Aorta (tissue), 5 donors: ENCODE results near the gene ITSN2. TPM values are rescaled to one million over a fixed set of nuclear protein-coding genes. Genes with fewer than 3 reads are reported as not detected.
A peak's percentile ranks its signal among the peaks of the same experiment; 100 is the strongest.
"Not testable (repeated sequence)": the region's sequence is repeated elsewhere in the genome, so short reads cannot be mapped to it uniquely, and the experiment has no call there.

Source experiments
- ATAC-seq: fragments of 200-7000 bp; cut with Tn5 transposase; one replicate; pipeline ENCODE4 v1.9.1; 2022; ENCODE audit warnings: moderate library complexity; ENCODE audit not compliant: low FRiP score
- DNase-seq, 2 donors: peaks; one replicate each; pipeline ENCODE4 v3.0.0-alpha.2; 2020
- H3K27ac ChIP-seq, 2 donors: one replicate each; pipeline ENCODE4 v1.5.1; 2013; ENCODE audit warnings: low read length in 2 of 2, mild to moderate bottlenecking in 2 of 2, moderate library complexity in 2 of 2, control low read depth in 1 of 2, inconsistent platforms in 1 of 2, low read depth in 1 of 2
- H3K27me3 ChIP-seq, 2 donors: one replicate each; pipeline ENCODE4 v1.6.1; 2013; ENCODE audit warnings: control low read depth in 1 of 2, low read length in 1 of 2, mild to moderate bottlenecking in 1 of 2, moderate library complexity in 1 of 2; ENCODE audit not compliant: insufficient read depth in 2 of 2, control insufficient read depth in 1 of 2
- H3K36me3 ChIP-seq, 2 donors: one replicate each; pipeline ENCODE4 v1.6.1; 2013; ENCODE audit warnings: control low read depth in 1 of 2, low read length in 1 of 2, mild to moderate bottlenecking in 1 of 2; ENCODE audit not compliant: insufficient read depth in 2 of 2, control insufficient read depth in 1 of 2
- H3K4me1 ChIP-seq, 2 donors: one replicate each; pipeline ENCODE4 v1.6.1; 2013; ENCODE audit warnings: low read length in 2 of 2, control low read depth in 1 of 2, mild to moderate bottlenecking in 1 of 2, moderate library complexity in 1 of 2; ENCODE audit not compliant: insufficient read depth in 2 of 2, control insufficient read depth in 1 of 2
- H3K4me3 ChIP-seq, 2 donors: one replicate each; pipeline ENCODE4 v1.5.1; 2013; ENCODE audit warnings: low read length in 2 of 2, control low read depth in 1 of 2, mild to moderate bottlenecking in 1 of 2
- H3K9me3 ChIP-seq: one replicate; pipeline ENCODE4 v1.6.1; 2013; ENCODE audit warnings: mild to moderate bottlenecking, low read length; ENCODE audit not compliant: control insufficient read depth
- WGBS, 2 donors: extraction: QIAGEN DNeasy Blood & Tissue Kit; methylation state at CpG; one replicate each; pipeline ENCODE4 v1.1.7; 2013; 5-methylcytosine and 5-hydroxymethylcytosine counted together
- intact Hi-C, 2 donors: fragments of 100-400 bp; cut with DNase I; formaldehyde crosslinking; loops; one replicate each; pipeline versions ENCODE4 v1.14.2 to v1.15.0; 2022
- polyA plus RNA-seq, 2 donors: library from polyadenylated mRNA; stranded (reverse); fragments of 200-250 nt; gene quantifications; one replicate each; pipeline ENCODE4 v1.2.3, GENCODE V29; 2013
- total RNA-seq, 2 donors: library from RNA; stranded (reverse); fragmentation: NEBNext Ultra II Directional; extraction: Animal tissue kit (Norgen Biotek cat#: 25700); gene quantifications; one replicate each; pipeline ENCODE4 v1.2.1, GENCODE V29; 2021
- donor health status: healthy with polysubstance abuse.
- donor health status: Bipolar disorder and iron deficiency.
- donor health status: DM: no; HTN: no; CAD: no.
- donor health status: DM: no; HTN: no; CAD: no.
- donor health status: DM: yes; HTN: yes; CAD: no.

Gene ITSN2
- total and polyA plus RNA-seq, 4 donors = 20.5 to 87.0 (median 43.9) TPM

- intact Hi-C loops = no loop called here
- H3K4me3 ChIP-seq = no peak overlapping the region
- no peak overlapping the region for H3K27ac ChIP-seq
- no peaks in the 10 kb centered on the region for H3K9me3 ChIP-seq
- H3K27me3 ChIP-seq = no peaks in the 10 kb centered on the region
- no peaks in the 10 kb centered on the region for H3K36me3 ChIP-seq
- DNase-seq = no peak
- no peak for ATAC-seq
- peaks cover 0 to 5% of the 10 kb centered on the region in 2 donors for H3K4me1 ChIP-seq
Measured at GRCh38 chr2:24349097-24349496, 11.2 kb downstream of the ITSN2 start.

GRCh38 chr2:24345937-24346336, 14.4 kb downstream of the ITSN2 start:
- Histone ChIP-seq H3K36me3 (no peaks in the 10 kb centered on the region), H3K4me1 (peaks cover 0 to 3% of the 10 kb centered on the region in 2 donors), H3K4me3 (no peak overlapping the region), H3K27me3 (no peaks in the 10 kb centered on the region), H3K27ac (no peak overlapping the region), H3K9me3 (no peaks in the 10 kb centered on the region)
- 95 to 96% methylated on average over 4 of the region's 4 CpGs for WGBS, 2 donors
- intact Hi-C loops = no loop called here
- DNase-seq (no peak), ATAC-seq (no peak)

- Histone ChIP-seq H3K9me3 (no peaks in the 10 kb centered on the region), H3K4me3 (no peak overlapping the region), H3K27me3 (no peaks in the 10 kb centered on the region), H3K27ac (no peak overlapping the region), H3K36me3 (no peaks in the 10 kb centered on the region), H3K4me1 (no peaks in the 10 kb centered on the region)
- DNase-seq (no peak), ATAC-seq (no peak)
- 91 to 92% methylated on average over 1 of the region's 1 CpG for WGBS, 2 donors
- intact Hi-C loops = no loop called here
Measured at GRCh38 chr2:24343225-24343882, 17.0 kb downstream of the ITSN2 start.

- Histone ChIP-seq H3K27ac (no peak overlapping the region), H3K4me3 (no peak overlapping the region), H3K9me3 (no peaks in the 10 kb centered on the region), H3K27me3 (no peaks in the 10 kb centered on the region), H3K36me3 (no peaks in the 10 kb centered on the region), H3K4me1 (no peaks in the 10 kb centered on the region)
- DNase-seq = no peak
- ATAC-seq = no peak
- WGBS, 2 donors = 78 to 84% methylated on average over 9 of the region's 9 CpGs
- intact Hi-C loops = no loop called here
Measured at GRCh38 chr2:24342110-24342910, 18.0 kb downstream of the ITSN2 start.

- peak; percentile 15 for ATAC-seq
- 11 to 59% methylated on average over 6 of the region's 6 CpGs for WGBS, 2 donors
- no peaks in the 10 kb centered on the region for H3K4me1 ChIP-seq
Measured at GRCh38 chr2:24339856-24340262, 20.5 kb downstream of the ITSN2 start.

GRCh38 chr2:24339098-24339497, 21.2 kb downstream of the ITSN2 start:
- H3K9me3 ChIP-seq, H3K27me3 ChIP-seq, intact Hi-C loops, H3K36me3 ChIP-seq, H3K4me1 ChIP-seq, H3K27ac ChIP-seq, ATAC-seq, H3K4me3 ChIP-seq, DNase-seq: not testable (repeated sequence)
- 93 to 94% methylated on average over 9 of the region's 9 CpGs for WGBS, 2 donors

More at GRCh38 chr2:24339856-24340262, 20.5 kb downstream of the ITSN2 start:
- Histone ChIP-seq H3K27ac (no peak overlapping the region), H3K27me3 (no peaks in the 10 kb centered on the region), H3K36me3 (no peaks in the 10 kb centered on the region), H3K9me3 (no peaks in the 10 kb centered on the region), H3K4me3 (no peak overlapping the region)
- intact Hi-C loops = no loop called here
- DNase-seq = no peak

GRCh38 chr2:24337890-24338289, 22.4 kb downstream of the ITSN2 start:
- intact Hi-C loops = no loop called here
- Histone ChIP-seq H3K27me3 (no peaks in the 10 kb centered on the region), H3K4me3 (no peak overlapping the region), H3K36me3 (no peaks in the 10 kb centered on the region), H3K4me1 (peaks cover 0 to 1% of the 10 kb centered on the region in 2 donors), H3K9me3 (no peaks in the 10 kb centered on the region), H3K27ac (no peak overlapping the region)
- ATAC-seq (no peak), DNase-seq (no peak)
- 65 to 77% methylated on average over 1 of the region's 1 CpG for WGBS, 2 donors

GRCh38 chr2:24336811-24337210, 23.5 kb downstream of the ITSN2 start:
- no peak for DNase-seq
- Histone ChIP-seq H3K9me3 (no peaks in the 10 kb centered on the region), H3K4me3 (no peak overlapping the region), H3K27me3 (no peaks in the 10 kb centered on the region), H3K36me3 (no peaks in the 10 kb centered on the region), H3K4me1 (peaks cover 0 to 1% of the 10 kb centered on the region in 2 donors), H3K27ac (no peak overlapping the region)
- intact Hi-C loops = no loop called here
- WGBS, 2 donors = 90 to 92% methylated on average over 4 of the region's 4 CpGs
- ATAC-seq = no peak

- peaks cover 0 to 1% of the 10 kb centered on the region in 2 donors for H3K4me1 ChIP-seq
- H3K36me3 ChIP-seq = no peaks in the 10 kb centered on the region
- no peak overlapping the region for H3K27ac ChIP-seq
- DNase-seq = no peak
- WGBS, 2 donors = 19 to 36% methylated on average over 9 of the region's 9 CpGs
- ATAC-seq = no peak
- H3K9me3 ChIP-seq = no peaks in the 10 kb centered on the region
- H3K27me3 ChIP-seq = no peaks in the 10 kb centered on the region
- no peak overlapping the region for H3K4me3 ChIP-seq
- intact Hi-C loops = no loop called here
Measured at GRCh38 chr2:24334245-24334633, 26.1 kb downstream of the ITSN2 start.
